Right lobe of liver (tissue), 6 donors: ENCODE measurements around the gene PDCD2. TPM values are rescaled to one million over a fixed set of nuclear protein-coding genes. Genes with fewer than 3 reads are reported as not detected.
A peak's percentile ranks its signal among the peaks of the same experiment; 100 is the strongest.
"Not testable (repeated sequence)": the region's sequence is repeated elsewhere in the genome, so short reads cannot be mapped to it uniquely, and the experiment has no call there.

ENCODE experiments used
- ATAC-seq, 4 donors: fragments of 200-7000 bp; cut with Tn5 transposase; one replicate each; pipeline ENCODE4 v1.9.1; 2020; ENCODE audit warnings: mild to moderate bottlenecking in 4 of 4, moderate library complexity in 4 of 4
- DNase-seq, 3 donors: peaks; one replicate each; pipeline ENCODE4 v3.0.0-alpha.2; 2020
- H3K27ac ChIP-seq, 3 donors: fragments of 200-600 bp; one replicate each; pipeline ENCODE4 v1.8.0; 2022
- H3K27me3 ChIP-seq, 2 donors: fragments of 200-600 bp; one replicate each; pipeline ENCODE4 v1.8.0; 2022
- H3K36me3 ChIP-seq, 4 donors: fragments of 200-600 bp; sonication (generic) in 1 of 4; one replicate each; pipeline versions ENCODE4 v1.5.1 to v1.8.0; 2017 to 2022; ENCODE audit warnings: control low read depth in 1 of 4
- H3K4me1 ChIP-seq, 4 donors: fragments of 200-600 bp; sonication (generic) in 1 of 4; one replicate each; pipeline versions ENCODE4 v1.5.1 to v1.8.0; 2017 to 2022; ENCODE audit warnings: control low read depth in 1 of 4
- H3K4me3 ChIP-seq, 3 donors: fragments of 200-600 bp; one replicate each; pipeline ENCODE4 v1.8.0; 2022
- H3K9me3 ChIP-seq, 4 donors: fragments of 200-600 bp; sonication (generic) in 1 of 4; one replicate each; pipeline versions ENCODE4 v1.5.1 to v1.8.0; 2017 to 2022; ENCODE audit warnings: control low read depth in 1 of 4
- CTCF ChIP-seq, 4 donors: fragments of 200-600 bp in 3 of 4; fragments of 450-650 bp in 1 of 4; IDR thresholded peaks; one replicate each; pipeline versions ENCODE4 v1.5.1 to v1.8.0; 2016 to 2022; ENCODE audit warnings: antibody characterized with exemption in 4 of 4, mild to moderate bottlenecking in 2 of 4
- POLR2A ChIP-seq: fragments of 450-650 bp; IDR thresholded peaks from one replicate; pipeline ENCODE4 v1.6.1; 2017; ENCODE audit warnings: antibody characterized with exemption, mild to moderate bottlenecking
- WGBS: methylation state at CpG from one replicate; pipeline ENCODE4 v1.1.6; 2018; ENCODE audit warnings: low coverage, low lambda C conversion rate; ENCODE audit not compliant: insufficient coverage; ENCODE audit errors: missing lambda C conversion rate; 5-methylcytosine and 5-hydroxymethylcytosine counted together
- intact Hi-C, 2 donors: fragments of 100-400 bp; cut with DNase I; formaldehyde crosslinking; loops; one replicate each; pipeline versions ENCODE4 v1.11.2 to v1.14.1; 2022
- long read RNA-seq: library from polyadenylated mRNA; unstranded; transcript quantifications from one replicate; pipeline ENCODE4 v2.0.0, GENCODE V29; 2019
- total RNA-seq, 6 experiments: library from RNA; depleted of rRNA in 2 of 6; stranded (reverse); fragments of >200 nt in 2 of 6; fragmentation: NEBNext Ultra II Directional in 3 of 6; extraction: Animal tissue kit (Norgen Biotek cat#: 25700) in 3 of 6; gene quantifications; one replicate each; pipeline versions ENCODE4 v1.1.0 to v1.2.4, GENCODE V29; 2016 to 2023
- donor health status: DM: no; HTN: yes; CAD: no.
- donor health status: DM: no; HTN: no; CAD: no.
- donor health status: DM: no; HTN: no; CAD: no.
- donor health status: DM: no; HTN: yes; CAD: no.
- donor health status: DM: no; HTN: yes; CAD: no.

PDCD2 gene, protein sequence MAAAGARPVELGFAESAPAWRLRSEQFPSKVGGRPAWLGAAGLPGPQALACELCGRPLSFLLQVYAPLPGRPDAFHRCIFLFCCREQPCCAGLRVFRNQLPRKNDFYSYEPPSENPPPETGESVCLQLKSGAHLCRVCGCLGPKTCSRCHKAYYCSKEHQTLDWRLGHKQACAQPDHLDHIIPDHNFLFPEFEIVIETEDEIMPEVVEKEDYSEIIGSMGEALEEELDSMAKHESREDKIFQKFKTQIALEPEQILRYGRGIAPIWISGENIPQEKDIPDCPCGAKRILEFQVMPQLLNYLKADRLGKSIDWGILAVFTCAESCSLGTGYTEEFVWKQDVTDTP
- total RNA-seq, result 10 to 100 TPM; 22.3 to 57.8 (median 24.0) TPM
- long read RNA-seq, partial matches to known transcripts, result 3 of 3 reads
- long read RNA-seq, other reads (novel, unspliced or antisense), result 0 of 3 reads

DNA sequence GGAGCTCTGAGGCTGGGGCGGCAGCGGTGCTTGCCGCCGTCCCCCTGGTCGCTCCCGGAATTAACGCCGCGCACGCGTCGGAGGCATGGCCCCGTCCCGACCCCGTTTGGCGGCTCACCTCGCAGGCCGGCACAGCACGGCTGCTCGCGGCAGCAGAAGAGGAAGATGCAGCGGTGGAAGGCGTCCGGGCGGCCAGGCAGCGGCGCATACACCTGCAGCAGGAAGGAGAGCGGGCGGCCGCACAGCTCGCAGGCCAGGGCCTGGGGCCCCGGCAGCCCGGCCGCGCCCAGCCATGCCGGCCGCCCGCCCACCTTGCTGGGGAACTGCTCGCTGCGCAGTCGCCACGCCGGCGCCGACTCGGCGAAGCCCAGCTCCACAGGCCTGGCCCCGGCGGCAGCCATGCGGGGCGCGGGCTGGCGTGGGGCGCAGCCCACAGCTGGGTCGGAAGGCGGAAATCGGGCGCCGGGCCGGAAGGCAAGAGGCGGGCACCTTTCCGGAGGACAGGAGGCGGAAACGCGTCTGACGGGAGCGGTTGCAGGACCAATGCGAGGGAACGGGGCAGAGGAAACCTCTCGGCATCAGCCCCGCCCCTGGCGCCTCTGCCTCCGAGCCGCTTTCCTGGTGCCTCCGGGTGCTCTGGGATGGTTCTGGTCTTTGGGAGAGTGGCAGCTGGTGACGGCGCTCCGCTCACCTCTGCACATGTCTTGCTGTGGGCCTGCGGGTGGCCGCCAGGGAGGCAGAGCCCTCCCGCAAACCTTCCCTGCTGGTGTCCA lies at the start of gene PDCD2:
TSS of gene PDCD2 (minus strand) at position 457 of the 773 bp plus-strand sequence. CDS start at position 401, 56 bp downstream.
- 0% methylated on average over 19 of the region's 81 CpGs for WGBS
- intact Hi-C loops, result no loop called here
- H3K27ac ChIP-seq, result peak within 1 kb of the TSS; percentile 65 to 80 (median 71)

DNA sequence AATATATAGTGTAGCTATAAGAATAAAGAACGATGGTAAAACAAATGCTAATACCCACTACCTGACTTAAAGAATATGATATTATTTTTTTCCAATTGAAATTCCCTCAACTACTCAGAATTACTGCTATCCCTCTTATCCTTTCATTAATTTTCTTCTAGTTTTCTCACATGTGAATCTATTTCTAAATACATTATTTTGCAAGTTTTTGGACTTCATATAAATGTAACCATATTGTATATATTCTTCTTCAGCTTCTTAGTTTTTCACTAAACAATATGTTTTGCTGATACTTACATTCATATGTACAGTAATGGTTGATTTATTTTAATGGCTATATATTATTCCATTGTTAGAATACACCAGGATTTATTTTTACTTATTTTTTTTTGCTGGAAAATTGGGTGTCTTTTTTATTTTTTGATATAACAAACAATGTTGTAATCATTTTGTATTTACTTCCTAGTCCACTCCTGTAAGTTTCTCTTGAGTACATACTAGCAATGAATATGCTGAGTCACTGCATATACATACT lies 31.6 kb upstream of the PDCD2 start:
- intact Hi-C loops, result not testable (repeated sequence)

More for the DNA sequence above, at the start of gene PDCD2:
- H3K4me3 ChIP-seq, result peak within 1 kb of the TSS; percentile 72 to 99 (median 93)
- no peaks in the 10 kb centered on the region for H3K27me3 ChIP-seq
- TF ChIP-seq CTCF (IDR thresholded peaks at IDR 0.05) (no peak), POLR2A (peak; percentile 79)
- DNase-seq, result peak; percentile 96
- H3K4me1 ChIP-seq, result peaks cover 0 to 15% (median 0%) of the 10 kb centered on the region in 4 donors
- H3K9me3 ChIP-seq, result no peaks in the 10 kb centered on the region
- ATAC-seq, result peak; percentile 99
- H3K36me3 ChIP-seq, result peaks cover 0 to 25% (median 5%) of the 10 kb centered on the region in 4 donors

GRCh38 chr6:170612256-170612804 lies 27.9 kb upstream of the PDCD2 start:
- H3K4me1 ChIP-seq, DNase-seq, intact Hi-C loops, H3K4me3 ChIP-seq, H3K36me3 ChIP-seq, H3K9me3 ChIP-seq, H3K27ac ChIP-seq, H3K27me3 ChIP-seq: not testable (repeated sequence)
- no CpG with 5 or more reads among the region's 55 CpGs for WGBS
- peak; percentile 87 to 96 (median 90) for ATAC-seq

More for the DNA sequence above, 31.6 kb upstream of the PDCD2 start:
- not testable (repeated sequence) for DNase-seq, H3K27ac ChIP-seq, H3K36me3 ChIP-seq, H3K4me1 ChIP-seq, H3K9me3 ChIP-seq, ATAC-seq, H3K4me3 ChIP-seq, H3K27me3 ChIP-seq
- WGBS, result no CpG with 5 or more reads among the region's 1 CpG

- H3K9me3 ChIP-seq, H3K4me3 ChIP-seq, H3K27me3 ChIP-seq, ATAC-seq, H3K36me3 ChIP-seq, intact Hi-C loops, H3K4me1 ChIP-seq, DNase-seq, H3K27ac ChIP-seq: not testable (repeated sequence)
- WGBS, result 58% methylated on average over 5 of the region's 8 CpGs
These were observed 24.8 kb upstream of the PDCD2 start for GRCh38 chr6:170609225-170609624.

GRCh38 chr6:170605574-170606259 lies 21.3 kb upstream of the PDCD2 start:
- TF ChIP-seq CTCF (IDR thresholded peaks at IDR 0.05) (no peak), POLR2A (no peak)
- ATAC-seq, result no peak

More at GRCh38 chr6:170605574-170606259, 21.3 kb upstream of the PDCD2 start:
- intact Hi-C loops, result no loop called here
- Histone ChIP-seq H3K36me3 (no peaks in the 10 kb centered on the region), H3K27ac (no peak overlapping the region), H3K27me3 (no peaks in the 10 kb centered on the region), H3K4me1 (no peaks in the 10 kb centered on the region), H3K4me3 (no peak overlapping the region), H3K9me3 (no peaks in the 10 kb centered on the region)
- WGBS, result 63% methylated on average over 1 of the region's 6 CpGs
- DNase-seq, result no peak
